HG02840 (cell line): ENCODE measurements around the gene SYNGR2.
"Not testable (repeated sequence)": the region's sequence is repeated elsewhere in the genome, so short reads cannot be mapped to it uniquely, and the experiment has no call there.

Source experiments
- ATAC-seq: cut with Tn5 transposase; IDR thresholded peaks from one replicate; pipeline ENCODE4 v1.9.1; 2021; ENCODE audit warnings: mild to moderate bottlenecking, moderate library complexity, moderate number of reproducible peaks; ENCODE audit not compliant: unreplicated experiment, low FRiP score

Gene SYNGR2

GRCh38 chr17:78129351-78130089 is 38.9 kb upstream of the SYNGR2 start:
- ATAC-seq = no peak

GRCh38 chr17:78130090-78130436 is 38.3 kb upstream of the SYNGR2 start:
- ATAC-seq = no peak

- ATAC-seq = no peak
Observed at GRCh38 chr17:78130437-78131101, 37.8 kb upstream of the SYNGR2 start, which contains the start of gene TMC8. Gene TMC8, plus strand, starts transcription at chr17:78130771. Its CDS starts 818 bp downstream, at chr17:78131589.

- ATAC-seq = no peak
Observed at GRCh38 chr17:78131172-78132083, 37.0 kb upstream of the SYNGR2 start.

- ATAC-seq = no peak
Observed at GRCh38 chr17:78132084-78132676, 36.2 kb upstream of the SYNGR2 start.

- no peak for ATAC-seq
Observed at GRCh38 chr17:78132767-78133178, 35.6 kb upstream of the SYNGR2 start.

- no peak for ATAC-seq
Observed at GRCh38 chr17:78133179-78133951, 35.0 kb upstream of the SYNGR2 start.

GRCh38 chr17:78133971-78134898 is 34.1 kb upstream of the SYNGR2 start:
- ATAC-seq = no peak

- no peak for ATAC-seq
Observed at GRCh38 chr17:78134899-78135385, 33.4 kb upstream of the SYNGR2 start.

GRCh38 chr17:78135858-78136500 is 32.4 kb upstream of the SYNGR2 start:
- ATAC-seq = no peak

- ATAC-seq = no peak
Observed at GRCh38 chr17:78137392-78138203, 30.8 kb upstream of the SYNGR2 start.

GRCh38 chr17:78138204-78139060 is 29.9 kb upstream of the SYNGR2 start:
- ATAC-seq = no peak

GRCh38 chr17:78139861-78140168 is 28.6 kb upstream of the SYNGR2 start:
- ATAC-seq = not testable (repeated sequence)

GRCh38 chr17:78140169-78141051 is 28.0 kb upstream of the SYNGR2 start:
- peak; percentile 70 for ATAC-seq

GRCh38 chr17:78141437-78142118 is 26.8 kb upstream of the SYNGR2 start:
- no peak for ATAC-seq
